Bronchial smooth muscle cell (primary cell): Measurements from ENCODE around the gene ANAPC1. TPM values are rescaled to one million over a fixed set of nuclear protein-coding genes. Genes with fewer than 3 reads are reported as not detected.

Experiments used
- total RNA-seq: library from RNA; depleted of rRNA; stranded (reverse); fragments of >200 nt; gene quantifications from 2 replicates; pipeline ENCODE4 v1.2.1, GENCODE V29; 2014

ANAPC1 gene
- 38.1 and 41.5 TPM in 2 replicates for total RNA-seq

GRCh38 chr2:111883661-111884591 lies at the start of gene ANAPC1:
TSS of gene ANAPC1 (minus strand) at chr2:111884193. CDS start at chr2:111880825, 3,368 bp downstream.

GRCh38 chr2:111897924-111898702 lies 14.1 kb upstream of the ANAPC1 start, which contains the start of gene MERTK:
TSS of gene MERTK (plus strand) at chr2:111898607. CDS start at chr2:111898736, 129 bp downstream.

Other genes with a start within 250 kb of the ANAPC1 start
- gene MERTK, start 14.4 kb upstream of the ANAPC1 start, total RNA-seq: 0.63 and 0.86 TPM in 2 replicates
- 18.0 and 18.4 TPM in 2 replicates for gene TMEM87B, start 171.1 kb upstream of the ANAPC1 start, total RNA-seq